ENCODE measurements around the gene GABBR2. TPM values are rescaled to one million over a fixed set of nuclear protein-coding genes. Genes with fewer than 3 reads are reported as not detected.

The GABBR2 gene
- polyA plus RNA-seq, 1 of the 3 experiments (the other 2 are of a cell fraction): not detected

- no peaks in the 10 kb centered on the region for H3K9me2 ChIP-seq
- H3K36me3 ChIP-seq (replicated peaks in 1 of 2; ENCODE audit: control insufficient read depth in 1 of 2, insufficient read depth in 2 of 2, low read length in 1 of 2): no peaks in the 10 kb centered on the region
- WGBS (ENCODE audit: low lambda C conversion rate): 61% methylated on average over 4 of the region's 4 CpGs
- no peaks in the 10 kb centered on the region for H3F3A ChIP-seq (replicated peaks; ENCODE audit: insufficient read depth)
- TF ChIP-seq TCF12 (IDR thresholded peaks at IDR 0.05): no peak
- no peak for TF ChIP-seq NRF1 (IDR thresholded peaks at IDR 0.05; ENCODE audit: low read depth, low read length)
- no peak for TF ChIP-seq REST (IDR thresholded peaks at IDR 0.05; ENCODE audit: low read depth, low read length)
- TF ChIP-seq GATA2 (CRISPR knock-in tag; IDR thresholded peaks at IDR 0.05): no peak
- no peak for TF ChIP-seq CHD2 (IDR thresholded peaks at IDR 0.05; ENCODE audit: low read length, partially characterized antibody)
- no peak for TF ChIP-seq EZH2phosphoT487 (IDR thresholded peaks at IDR 0.05; ENCODE audit: borderline replicate concordance, low read depth)
- TF ChIP-seq, protein P1, sequence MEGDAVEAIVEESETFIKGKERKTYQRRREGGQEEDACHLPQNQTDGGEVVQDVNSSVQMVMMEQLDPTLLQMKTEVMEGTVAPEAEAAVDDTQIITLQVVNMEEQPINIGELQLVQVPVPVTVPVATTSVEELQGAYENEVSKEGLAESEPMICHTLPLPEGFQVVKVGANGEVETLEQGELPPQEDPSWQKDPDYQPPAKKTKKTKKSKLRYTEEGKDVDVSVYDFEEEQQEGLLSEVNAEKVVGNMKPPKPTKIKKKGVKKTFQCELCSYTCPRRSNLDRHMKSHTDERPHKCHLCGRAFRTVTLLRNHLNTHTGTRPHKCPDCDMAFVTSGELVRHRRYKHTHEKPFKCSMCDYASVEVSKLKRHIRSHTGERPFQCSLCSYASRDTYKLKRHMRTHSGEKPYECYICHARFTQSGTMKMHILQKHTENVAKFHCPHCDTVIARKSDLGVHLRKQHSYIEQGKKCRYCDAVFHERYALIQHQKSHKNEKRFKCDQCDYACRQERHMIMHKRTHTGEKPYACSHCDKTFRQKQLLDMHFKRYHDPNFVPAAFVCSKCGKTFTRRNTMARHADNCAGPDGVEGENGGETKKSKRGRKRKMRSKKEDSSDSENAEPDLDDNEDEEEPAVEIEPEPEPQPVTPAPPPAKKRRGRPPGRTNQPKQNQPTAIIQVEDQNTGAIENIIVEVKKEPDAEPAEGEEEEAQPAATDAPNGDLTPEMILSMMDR (IDR thresholded peaks at IDR 0.05): no peak
- no peak for TF ChIP-seq EP300 (IDR thresholded peaks at IDR 0.05; ENCODE audit: borderline replicate concordance in 1 of 2, low read depth in 1 of 2, low read length in 1 of 2)
- no peak for TF ChIP-seq SIN3A (IDR thresholded peaks at IDR 0.05; ENCODE audit: borderline replicate concordance, low read depth, low read length)
- no peak for TF ChIP-seq MXI1 (IDR thresholded peaks at IDR 0.05; ENCODE audit: low read depth, low read length)
- TF ChIP-seq, protein P2, sequence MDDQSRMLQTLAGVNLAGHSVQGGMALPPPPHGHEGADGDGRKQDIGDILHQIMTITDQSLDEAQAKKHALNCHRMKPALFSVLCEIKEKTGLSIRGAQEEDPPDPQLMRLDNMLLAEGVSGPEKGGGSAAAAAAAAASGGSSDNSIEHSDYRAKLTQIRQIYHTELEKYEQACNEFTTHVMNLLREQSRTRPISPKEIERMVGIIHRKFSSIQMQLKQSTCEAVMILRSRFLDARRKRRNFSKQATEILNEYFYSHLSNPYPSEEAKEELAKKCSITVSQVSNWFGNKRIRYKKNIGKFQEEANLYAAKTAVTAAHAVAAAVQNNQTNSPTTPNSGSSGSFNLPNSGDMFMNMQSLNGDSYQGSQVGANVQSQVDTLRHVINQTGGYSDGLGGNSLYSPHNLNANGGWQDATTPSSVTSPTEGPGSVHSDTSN (IDR thresholded peaks at IDR 0.05): no peak
- TF ChIP-seq, protein P3, sequence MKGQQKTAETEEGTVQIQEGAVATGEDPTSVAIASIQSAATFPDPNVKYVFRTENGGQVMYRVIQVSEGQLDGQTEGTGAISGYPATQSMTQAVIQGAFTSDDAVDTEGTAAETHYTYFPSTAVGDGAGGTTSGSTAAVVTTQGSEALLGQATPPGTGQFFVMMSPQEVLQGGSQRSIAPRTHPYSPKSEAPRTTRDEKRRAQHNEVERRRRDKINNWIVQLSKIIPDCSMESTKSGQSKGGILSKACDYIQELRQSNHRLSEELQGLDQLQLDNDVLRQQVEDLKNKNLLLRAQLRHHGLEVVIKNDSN (IDR thresholded peaks at IDR 0.05; ENCODE audit: borderline replicate concordance, low read depth): no peak
- no peak for TF ChIP-seq MAX (IDR thresholded peaks at IDR 0.05; ENCODE audit: low read depth)
- TF ChIP-seq MEF2A (IDR thresholded peaks at IDR 0.05; ENCODE audit: borderline replicate concordance, low read depth): no peak
- no peak for TF ChIP-seq SMC3 (IDR thresholded peaks at IDR 0.05; ENCODE audit: low read depth, low read length)
- TF ChIP-seq RFX5 (IDR thresholded peaks at IDR 0.05; ENCODE audit: low read length): no peak
- no peak overlapping the region for H3K4me3 ChIP-seq (ENCODE audit: low read depth in 2 of 2, low read length in 1 of 2)
- ChIA-PET POLR2A (no interaction called here), CTCF (interaction anchor here (0.9 to 2.3 kb wide), 3 partner anchors 48 to 432 kb away, joined by 3 to 6 read pairs (median 3); partner anchors contain the start of gene ANKS6)
- H3K9me3 ChIP-seq: no peaks in the 10 kb centered on the region
- no peak overlapping the region for H2AFZ ChIP-seq (ENCODE audit: low read depth)
- H3K4me2 ChIP-seq: no peak overlapping the region
- no peak overlapping the region for H3K27ac ChIP-seq (ENCODE audit: low read depth in 2 of 2, low read length in 1 of 2)
- no peaks in the 10 kb centered on the region for H4K20me1 ChIP-seq (ENCODE audit: insufficient read depth)
- no peaks in the 10 kb centered on the region for H3K4me1 ChIP-seq (ENCODE audit: control insufficient read depth in 1 of 2, insufficient read depth in 2 of 2, low read depth in 1 of 2, low read length in 1 of 2)
- H3K79me2 ChIP-seq (ENCODE audit: insufficient read depth): no peaks in the 10 kb centered on the region
- no peak overlapping the region for H3K9ac ChIP-seq
- no peaks in the 10 kb centered on the region for H3K27me3 ChIP-seq (ENCODE audit: insufficient read depth)
- DNase-seq: no peak
Measured at GRCh38 chr9:98364086-98364485, 344.6 kb downstream of the GABBR2 start.
